IMR-90 (cell line): ENCODE results near the gene COL27A1. TPM values are rescaled to one million over a fixed set of nuclear protein-coding genes. Genes with fewer than 3 reads are reported as not detected.

Experiments
- ATAC-seq: fragments of 200-7000 bp; cut with Tn5 transposase; 2 replicates; pipeline ENCODE4 v1.9.1; 2020; ENCODE audit warnings: low read depth, mild to moderate bottlenecking, moderate library complexity
- BruUV-seq: library from RNA; stranded (reverse); fragments of 400-500 nt; replicated peaks from 2 replicates; lab custom pipeline; 2021; lab: Mats Ljungman, UMichigan
- CTCF ChIA-PET: fragments of 300-600 bp; formaldehyde crosslinking; extraction: SDS; loops from one replicate; lab custom pipeline; 2021; ENCODE audit warnings: antibody characterized with exemption; lab: Yijun Ruan, JAX
- POLR2A ChIA-PET: fragments of 300-600 bp; sonication (Branson Sonifier 250); formaldehyde crosslinking; loops from one replicate; lab custom pipeline; 2022; ENCODE audit warnings: antibody characterized with exemption; ENCODE audit not compliant: unreplicated experiment; lab: Charles Lee
- DNase-seq: peaks from one replicate; pipeline ENCODE4 v3.0.0; 2013
- H2AFZ ChIP-seq: replicated peaks from 2 replicates; pipeline ENCODE3; 2013; ENCODE audit warnings: low read length, mild to moderate bottlenecking; ENCODE audit not compliant: poor library complexity
- H2AK5ac ChIP-seq: 2 replicates; pipeline ENCODE4 v1.6.1; 2013; ENCODE audit warnings: low read depth, low read length, inconsistent platforms
- H2AK9ac ChIP-seq: replicated peaks from 2 replicates; pipeline ENCODE3; 2013; ENCODE audit warnings: mild to moderate bottlenecking, low read depth, low read length, moderate library complexity; ENCODE audit not compliant: poor library complexity
- H2BK120ac ChIP-seq: 2 replicates; pipeline ENCODE4 v1.6.1; 2013; ENCODE audit warnings: low read depth, low read length, inconsistent platforms
- H2BK15ac ChIP-seq: 3 replicates; pipeline ENCODE4 v1.6.1; 2013; ENCODE audit warnings: low read depth, low read length, inconsistent platforms
- H2BK20ac ChIP-seq: 2 replicates; pipeline ENCODE4 v1.6.1; 2013; ENCODE audit warnings: low read depth, mild to moderate bottlenecking, inconsistent platforms, low read length, moderate library complexity
- H2BK5ac ChIP-seq: 2 replicates; pipeline ENCODE4 v1.6.1; 2013; ENCODE audit warnings: mild to moderate bottlenecking, low read depth, low read length, inconsistent platforms; ENCODE audit not compliant: poor library complexity, severe bottlenecking
- H3K14ac ChIP-seq: replicated peaks from 2 replicates; pipeline ENCODE4 v1.6.1; 2013; ENCODE audit warnings: low read depth, low read length, inconsistent platforms
- H3K18ac ChIP-seq: 2 replicates; pipeline ENCODE4 v1.6.1; 2013; ENCODE audit warnings: low read depth, low read length, control low read depth
- H3K23ac ChIP-seq: 2 replicates; pipeline ENCODE4 v1.6.1; 2013; ENCODE audit warnings: low read depth, low read length, inconsistent platforms
- H3K27ac ChIP-seq: 2 replicates; pipeline ENCODE4 v1.5.1; 2013; ENCODE audit warnings: mild to moderate bottlenecking, control low read depth, low read length; ENCODE audit not compliant: insufficient read depth
- H3K27me3 ChIP-seq: 2 replicates; pipeline ENCODE4 v1.6.1; 2013; ENCODE audit warnings: low read length; ENCODE audit not compliant: control insufficient read depth, insufficient read depth
- H3K36me3 ChIP-seq: 2 replicates; pipeline ENCODE4 v1.6.1; 2013; ENCODE audit warnings: low read length, mixed read lengths; ENCODE audit not compliant: control insufficient read depth, insufficient read depth
- H3K4ac ChIP-seq: 2 replicates; pipeline ENCODE4 v1.6.1; 2013; ENCODE audit warnings: low read depth, low read length, inconsistent platforms
- H3K4me1 ChIP-seq: 2 replicates; pipeline ENCODE4 v1.6.1; 2013; ENCODE audit warnings: low read length, mixed read lengths; ENCODE audit not compliant: control insufficient read depth, insufficient read depth
- H3K4me2 ChIP-seq: 2 replicates; pipeline ENCODE4 v1.6.1; 2013; ENCODE audit warnings: low read depth, mild to moderate bottlenecking, control low read depth, low read length, moderate library complexity
- H3K4me3 ChIP-seq: 2 replicates; pipeline ENCODE4 v1.5.1; 2013; ENCODE audit warnings: low read depth, mild to moderate bottlenecking, control low read depth, low read length, moderate library complexity; ENCODE audit not compliant: insufficient read depth
- H3K56ac ChIP-seq: 2 replicates; pipeline ENCODE4 v1.6.1; 2013; ENCODE audit warnings: low read length, inconsistent platforms; ENCODE audit not compliant: insufficient read depth; ENCODE audit errors: extremely low read depth
- H3K79me1 ChIP-seq, 2 experiments: 2 replicates each; pipeline ENCODE4 v1.6.1; 2013; ENCODE audit warnings: low read length in 2 of 2, inconsistent platforms in 1 of 2, low read depth in 1 of 2
- H3K9ac ChIP-seq: 2 replicates; pipeline ENCODE4 v1.6.1; 2013; ENCODE audit warnings: low read depth, low read length, control low read depth
- H3K9me1 ChIP-seq: 2 replicates; pipeline ENCODE4 v1.6.1; 2013; ENCODE audit warnings: low read length, inconsistent platforms; ENCODE audit not compliant: insufficient read depth
- H3K9me3 ChIP-seq: 2 replicates; pipeline ENCODE4 v1.6.1; 2013; ENCODE audit warnings: low read length; ENCODE audit not compliant: control insufficient read depth, insufficient read depth
- H4K20me1 ChIP-seq: 2 replicates; pipeline ENCODE4 v1.6.1; 2013; ENCODE audit warnings: low read length, inconsistent platforms; ENCODE audit not compliant: insufficient read depth
- H4K5ac ChIP-seq: 2 replicates; pipeline ENCODE4 v1.6.1; 2013; ENCODE audit warnings: mild to moderate bottlenecking, low read depth, low read length, control low read depth
- H4K8ac ChIP-seq, 2 experiments: 2 replicates each; pipeline ENCODE4 v1.6.1; 2013; ENCODE audit warnings: low read depth in 2 of 2, low read length in 2 of 2, control low read depth in 1 of 2, inconsistent platforms in 1 of 2
- H4K91ac ChIP-seq: 2 replicates; pipeline ENCODE4 v1.6.1; 2013; ENCODE audit warnings: low read depth, low read length, inconsistent platforms; ENCODE audit not compliant: insufficient read depth
- CEBPB ChIP-seq: IDR thresholded peaks from 2 replicates; pipeline ENCODE4 v1.6.1; 2012; ENCODE audit warnings: low read depth, low read length, improper control_type of control experiment
- RAD21 ChIP-seq: IDR thresholded peaks from 2 replicates; pipeline ENCODE4 v1.6.1; 2012; ENCODE audit warnings: low read length, improper control_type of control experiment
- RCOR1 ChIP-seq: IDR thresholded peaks from 2 replicates; pipeline ENCODE4 v1.6.1; 2012; ENCODE audit warnings: mild to moderate bottlenecking, low read length, improper control_type of control experiment; ENCODE audit not compliant: insufficient replicate concordance
- RFX5 ChIP-seq: IDR thresholded peaks from 2 replicates; pipeline ENCODE4 v1.8.0; 2012; ENCODE audit warnings: low read depth, mild to moderate bottlenecking, low read length, moderate library complexity
- WGBS, 2 experiments: methylation state at CpG; one replicate each; pipeline versions ENCODE4 v1.1.5 to v1.1.7; 2013; ENCODE audit warnings: missing lambda C conversion rate in 2 of 2; ENCODE audit not compliant: insufficient read length in 1 of 2; ENCODE audit errors: extremely low coverage in 2 of 2; 5-methylcytosine and 5-hydroxymethylcytosine counted together
- dilution Hi-C: fragments of 300-500 bp; cut with HindIII; formaldehyde crosslinking; loops from one replicate; pipeline ENCODE4 v1.14.3; 2018; ENCODE audit warnings: low sequenced_read_pairs; ENCODE audit not compliant: unreplicated experiment
- in situ Hi-C: fragments of 300-500 bp; cut with MboI; formaldehyde crosslinking; loops from 3 replicates; pipeline ENCODE4 v1.14.3; 2019; ENCODE audit warnings: low sequenced_read_pairs, inconsistent platforms, mixed read lengths
- intact Hi-C: fragments of 100-400 bp; cut with micrococcal nuclease; formaldehyde crosslinking; loops from 2 replicates; pipeline ENCODE4 v1.10.0; 2022
- polyA plus RNA-seq, 3 experiments: library from polyadenylated mRNA; depleted of rRNA; stranded (reverse); fragments of >200 nt; gene quantifications; 2 replicates each; pipeline ENCODE4 v1.2.3, GENCODE V29; 2012; ENCODE audit warnings: low replicate concordance in 1 of 3
- total RNA-seq: library from RNA; depleted of rRNA; stranded (reverse); fragments of >200 nt; gene quantifications from 2 replicates; pipeline ENCODE4 v1.2.3, GENCODE V29; 2012

Gene COL27A1
- total and polyA plus RNA-seq, 2 of the 4 experiments (the other 2 are of a cell fraction), result 3.2 to 18.3 TPM

GRCh38 chr9:114157516-114158176 lies 2.3 kb downstream of the COL27A1 start:
- Histone ChIP-seq H2AK9ac (peak overlapping the region; percentile 90), H3K9me1 (peaks cover 13% of the 10 kb centered on the region; the same call in 1 of the 2 replicates), H4K20me1 (peaks cover 36% of the 10 kb centered on the region), H3K79me1 (peaks cover 27 to 59% of the 10 kb centered on the region in 2 experiments), H3K4me1 (peaks cover 15% of the 10 kb centered on the region), H3K18ac (peak overlapping the region; percentile 26; the same call in 1 of the 2 replicates), H2AFZ (peak overlapping the region; percentile 72), H4K91ac (peak overlapping the region; percentile 15; the same call in 1 of the 2 replicates), H3K9me3 (no peaks in the 10 kb centered on the region), H2BK15ac (peak overlapping the region; percentile 20; the same call in 1 of the 3 replicates), H4K5ac (no peak overlapping the region), H3K36me3 (no peaks in the 10 kb centered on the region), H3K4me3 (no peak overlapping the region), H3K4ac (peak overlapping the region; percentile 73), H3K23ac (peak overlapping the region; percentile 78), H2BK20ac (peak overlapping the region; percentile 71; the same call in 1 of the 2 replicates), H3K9ac (no peak overlapping the region), H3K4me2 (no peak overlapping the region; the same call in 1 of the 2 replicates), H3K14ac (peak overlapping the region; percentile 42; the same call in 1 of the 2 replicates), H3K27me3 (peaks cover 20% of the 10 kb centered on the region), H3K56ac (no peak overlapping the region), H4K8ac (0 out of 4 replicates have a peak overlapping the region, but pooled peaks have one; percentile 6 to 20), H2AK5ac (peak overlapping the region; percentile 74), H2BK120ac (peak overlapping the region; percentile 53), H3K27ac (no peak overlapping the region), H2BK5ac (no peak overlapping the region)
- dilution Hi-C loops, result no loop called here
- 53% methylated on average over 4 of the region's 9 CpGs; no CpG with 5 or more reads in 1 of the 2 experiments for WGBS, 2 experiments
- intact Hi-C loops, result loop anchor here (2.0 kb wide), 1 partner anchor 67 kb away; no protein-coding TSS in a partner anchor
- DNase-seq (peak; percentile 69), ATAC-seq (no peak)
- in situ Hi-C loops, result no loop called here
- 0 out of 2 replicates have a peak, but pooled peaks have one; percentile 4 for TF ChIP-seq RAD21
- TF ChIP-seq RCOR1, result no peak
- TF ChIP-seq CEBPB, result no peak
- 0 out of 2 replicates have a peak, but pooled peaks have one; percentile 3 for TF ChIP-seq RFX5
- CTCF ChIA-PET, result interaction anchor here (2.0 kb wide), 1 partner anchor 133 kb away, joined by 8 read pairs; no protein-coding TSS in a partner anchor
- no TSS peak for BruUV-seq
- POLR2A ChIA-PET, result no interaction called here
